ENCODE measurements around the gene TMEM135.
A peak's percentile ranks its signal among the peaks of the same experiment; 100 is the strongest.

Gene TMEM135

DNA sequence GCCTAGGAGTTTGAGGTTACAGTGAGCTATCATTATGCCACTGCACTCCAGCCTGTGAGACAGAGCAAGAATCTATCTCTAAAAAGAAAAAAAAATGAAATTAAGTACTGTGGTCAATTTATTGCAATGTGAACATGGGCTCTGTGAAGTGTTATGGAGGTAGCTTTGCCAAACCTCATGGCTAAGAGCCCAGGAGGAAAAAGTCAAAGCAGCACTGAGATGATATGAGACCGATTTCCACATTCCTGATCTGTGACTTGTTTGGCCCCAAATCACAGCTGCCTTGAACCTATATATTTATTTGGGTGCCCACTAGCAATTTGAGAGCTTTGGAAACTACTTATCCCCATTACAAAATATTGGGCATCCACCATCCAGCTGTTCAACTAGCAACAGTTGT lies 29.8 kb upstream of the TMEM135 start:
- TF ChIP-seq CTCF (conservative IDR thresholded peaks at IDR 0.05; ENCODE audit: control insufficient read depth, insufficient read depth, low read depth, low read length), result no peak
- peak; percentile 70 for DNase-seq (ENCODE audit: low read depth)
- no peak overlapping the region for H3K4me3 ChIP-seq (ENCODE audit: control insufficient read depth, low read depth, low read length)

DNA sequence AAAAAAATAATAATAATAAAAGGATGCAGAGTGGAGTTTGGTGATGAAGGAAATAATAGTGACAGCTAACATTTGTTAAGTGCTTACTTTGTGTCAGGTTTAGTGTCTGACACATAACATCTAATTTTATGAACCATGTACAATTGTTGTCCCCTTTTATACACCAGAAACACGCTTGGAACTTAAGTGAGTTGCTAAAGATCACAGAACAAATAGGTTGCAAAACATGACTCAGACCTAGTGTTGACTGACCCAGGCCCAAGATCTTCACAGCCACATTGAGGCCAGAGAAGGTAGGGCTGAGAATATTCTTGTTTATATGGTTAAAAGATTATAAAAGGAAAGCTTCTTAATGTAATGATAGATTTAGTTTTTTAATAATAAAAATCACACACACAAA lies 25.6 kb upstream of the TMEM135 start:
- H3K4me3 ChIP-seq (ENCODE audit: control insufficient read depth, low read depth, low read length), result no peak overlapping the region
- no peak for DNase-seq (ENCODE audit: low read depth)
- TF ChIP-seq CTCF (conservative IDR thresholded peaks at IDR 0.05; ENCODE audit: control insufficient read depth, insufficient read depth, low read depth, low read length), result no peak

DNA sequence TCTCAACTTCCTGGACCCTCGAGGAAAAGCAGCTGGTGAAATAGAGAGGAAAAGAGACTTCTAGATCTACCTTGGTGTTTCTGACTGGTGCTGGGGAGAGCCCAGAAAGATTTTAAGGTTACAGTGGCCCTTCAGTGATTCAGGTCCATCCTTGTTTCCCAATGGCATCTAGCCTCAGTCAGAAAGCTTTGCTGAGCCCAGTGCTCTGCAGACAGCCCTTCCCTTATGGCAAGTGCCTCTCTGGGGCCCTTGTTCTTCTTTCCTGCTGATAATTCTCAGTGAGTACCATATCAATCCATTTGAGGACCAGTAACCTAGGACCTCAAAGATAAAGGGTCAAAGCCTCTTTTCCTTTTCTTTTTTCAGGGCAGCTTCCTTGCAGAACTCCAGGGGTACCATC lies 25.1 kb upstream of the TMEM135 start:
- no peak for DNase-seq (ENCODE audit: low read depth)
- H3K4me3 ChIP-seq (ENCODE audit: control insufficient read depth, low read depth, low read length), result no peak overlapping the region
- TF ChIP-seq CTCF (conservative IDR thresholded peaks at IDR 0.05; ENCODE audit: control insufficient read depth, insufficient read depth, low read depth, low read length), result no peak

GRCh38 chr11:87013912-87014825 lies 23.6 kb upstream of the TMEM135 start:
- TF ChIP-seq CTCF (conservative IDR thresholded peaks at IDR 0.05; ENCODE audit: control insufficient read depth, insufficient read depth, low read depth, low read length), result no peak
- no peak overlapping the region for H3K4me3 ChIP-seq (ENCODE audit: control insufficient read depth, low read depth, low read length)
- DNase-seq (ENCODE audit: low read depth), result no peak

GRCh38 chr11:87015645-87016044 lies 22.1 kb upstream of the TMEM135 start:
- TF ChIP-seq CTCF (conservative IDR thresholded peaks at IDR 0.05; ENCODE audit: control insufficient read depth, insufficient read depth, low read depth, low read length), result no peak
- H3K4me3 ChIP-seq (ENCODE audit: control insufficient read depth, low read depth, low read length), result no peak overlapping the region
- DNase-seq (ENCODE audit: low read depth), result no peak

GRCh38 chr11:87019613-87020271 lies 18.0 kb upstream of the TMEM135 start:
- TF ChIP-seq CTCF (conservative IDR thresholded peaks at IDR 0.05; ENCODE audit: control insufficient read depth, insufficient read depth, low read depth, low read length), result no peak
- no peak overlapping the region for H3K4me3 ChIP-seq (ENCODE audit: control insufficient read depth, low read depth, low read length)
- DNase-seq (ENCODE audit: low read depth), result no peak

Data from fibroblast of mammary gland (primary cell).